GM19324 (cell line): ENCODE results near the gene GRHPR.
"Not testable (repeated sequence)": the region's sequence is repeated elsewhere in the genome, so short reads cannot be mapped to it uniquely, and the experiment has no call there.

Experiments
- ATAC-seq: cut with Tn5 transposase; IDR thresholded peaks from one replicate; pipeline ENCODE4 v1.9.1; 2021; ENCODE audit warnings: mild to moderate bottlenecking, moderate library complexity; ENCODE audit not compliant: unreplicated experiment, low FRiP score

Gene GRHPR

DNA sequence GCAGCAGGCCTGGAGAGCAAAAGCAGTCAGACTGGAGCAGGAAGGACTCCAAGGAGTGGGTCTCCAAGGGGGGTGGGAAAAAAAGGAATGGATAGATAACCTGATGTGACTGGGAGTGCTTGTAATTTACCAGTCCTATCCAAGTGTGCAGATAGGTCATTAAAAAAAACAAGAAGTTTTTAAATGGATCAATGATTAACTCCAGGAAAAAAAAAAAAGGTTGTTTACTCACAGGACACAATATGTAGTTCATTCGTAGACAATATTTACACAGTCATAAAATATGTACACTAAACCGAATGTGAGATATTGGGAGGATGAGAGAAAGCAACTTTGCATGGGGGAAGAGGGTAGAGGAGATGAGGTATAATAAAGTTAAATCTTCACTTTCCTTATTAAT is 22.4 kb downstream of the GRHPR start:
- ATAC-seq = no peak

DNA sequence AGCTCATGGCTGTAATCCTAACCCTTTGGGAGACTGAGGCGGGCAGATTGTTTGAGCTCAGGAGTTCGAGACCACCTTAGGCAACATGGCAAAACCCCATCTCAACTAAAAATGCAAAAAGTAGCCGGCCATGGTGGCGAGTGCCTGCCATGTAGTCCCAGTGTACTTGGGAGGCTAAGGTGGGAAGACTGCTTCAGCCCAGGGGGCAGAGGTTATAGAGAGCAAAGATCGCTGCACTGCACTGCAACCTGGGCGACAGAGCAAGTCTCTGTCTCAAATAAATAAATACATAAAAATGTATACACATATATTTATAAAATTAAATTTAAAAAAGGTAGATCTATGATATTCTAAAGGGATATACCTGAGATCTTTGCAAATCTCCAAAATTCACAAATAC is 23.3 kb downstream of the GRHPR start:
- ATAC-seq = no peak

DNA sequence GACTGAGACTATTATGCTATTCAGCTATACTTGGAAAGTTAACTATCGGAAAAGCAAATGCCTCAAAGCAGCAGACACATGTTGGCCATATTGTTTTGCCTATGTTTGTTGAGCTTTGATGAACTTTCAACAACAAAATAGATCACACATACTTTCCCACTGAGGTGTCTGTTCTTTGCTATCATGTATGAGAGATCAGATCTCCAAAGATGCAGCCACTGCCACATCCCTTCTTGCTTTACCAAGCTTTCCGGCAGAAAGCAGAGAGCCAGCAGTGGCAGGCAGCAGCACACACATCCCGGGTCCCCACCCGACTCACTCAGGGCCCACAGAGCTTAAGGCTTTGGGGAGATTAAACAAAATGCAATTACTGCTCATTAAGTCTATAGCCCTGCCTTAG is 23.9 kb downstream of the GRHPR start:
- ATAC-seq = no peak

DNA sequence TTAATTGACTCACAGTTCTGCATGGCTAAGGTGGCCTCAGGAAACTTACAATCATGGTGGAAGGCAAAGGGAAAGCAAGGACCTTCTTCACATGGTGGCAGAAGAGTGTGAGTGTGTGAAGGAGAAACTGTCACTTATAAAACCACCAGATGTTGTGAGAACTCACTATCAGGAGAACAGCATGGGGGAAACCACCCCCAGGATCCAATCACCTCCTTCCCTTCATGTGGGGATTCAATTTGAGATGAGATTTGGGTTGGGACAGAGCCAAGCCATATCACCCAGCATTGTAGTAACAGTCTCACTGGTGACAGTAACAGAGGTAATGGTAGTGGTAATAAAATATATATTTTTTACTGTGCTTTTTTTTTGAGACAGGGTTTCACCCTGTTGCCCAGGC is 24.6 kb downstream of the GRHPR start:
- no peak for ATAC-seq

DNA sequence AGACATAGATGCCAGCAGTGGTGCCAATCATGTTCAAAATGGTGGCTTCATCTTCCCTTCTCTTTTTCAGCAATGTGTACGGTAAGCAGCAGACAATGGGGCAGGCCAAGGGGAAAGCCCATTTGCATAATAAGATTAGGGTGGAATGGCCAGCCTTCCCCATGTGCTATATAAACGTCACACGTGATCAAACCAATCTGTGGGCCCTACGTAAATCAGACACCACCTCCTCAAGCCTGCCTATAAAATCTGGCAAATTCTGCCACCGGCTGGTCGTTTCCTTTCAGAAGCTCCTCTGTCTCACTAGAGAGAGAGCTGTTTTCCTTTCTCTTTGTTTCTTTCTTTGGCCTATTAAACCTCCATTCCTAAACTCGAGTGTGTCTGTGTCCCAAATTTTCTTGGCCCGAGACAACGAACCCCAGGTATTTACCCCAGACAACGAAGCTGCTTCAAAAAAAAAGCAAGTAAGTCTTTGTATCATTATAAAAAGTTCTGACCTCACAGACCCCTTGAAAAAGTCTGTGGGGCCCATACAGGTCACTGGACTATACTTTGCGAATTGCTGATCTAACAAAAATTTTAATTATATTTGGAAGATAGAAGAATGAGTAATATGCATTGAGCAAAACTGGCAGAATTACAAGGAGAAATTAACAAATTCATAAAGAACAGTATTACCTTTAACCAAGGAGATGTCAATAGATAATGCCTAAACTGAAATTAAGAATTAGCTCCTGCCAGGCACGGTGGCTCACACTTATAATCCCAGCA is 27.6 kb downstream of the GRHPR start:
- no peak for ATAC-seq

DNA sequence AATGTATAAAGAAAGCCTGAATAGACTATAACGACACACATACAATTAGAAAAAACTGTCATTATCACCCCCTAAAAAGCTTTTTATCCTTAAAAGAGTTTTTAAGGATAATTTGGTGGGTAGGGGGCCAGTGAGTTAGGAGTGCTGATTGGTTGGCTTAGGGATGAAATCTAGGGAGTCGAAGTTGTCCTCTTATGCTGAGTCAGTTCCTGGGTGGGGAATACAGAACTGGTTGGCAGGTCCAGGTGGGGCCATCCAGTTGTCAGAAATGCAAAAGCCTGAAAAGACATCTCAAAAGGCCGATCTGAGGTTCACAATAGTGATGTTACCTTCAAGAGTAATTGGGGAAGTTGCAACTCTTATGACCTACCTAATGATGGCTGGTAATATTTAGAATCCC is 29.1 kb downstream of the GRHPR start:
- no peak for ATAC-seq

DNA sequence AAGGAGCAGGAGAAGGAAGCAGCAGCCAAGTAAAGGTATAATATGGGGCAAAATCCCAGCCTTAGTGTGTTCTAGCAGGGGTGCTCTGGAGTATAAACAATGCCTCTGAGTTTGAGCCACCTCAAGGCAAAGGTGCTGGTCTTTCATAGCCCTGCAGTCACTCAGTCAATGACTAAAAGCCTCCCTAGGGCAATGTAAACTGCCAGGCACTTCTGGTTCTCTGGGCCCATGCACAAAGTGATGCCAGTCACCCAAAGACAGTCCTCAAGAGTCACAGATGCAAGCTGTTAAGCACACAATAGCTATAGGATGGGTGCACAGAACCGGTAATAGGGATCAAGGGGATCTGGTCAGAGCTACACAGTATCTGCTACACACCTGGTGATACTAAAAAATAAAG is 30.1 kb downstream of the GRHPR start:
- ATAC-seq = no peak

DNA sequence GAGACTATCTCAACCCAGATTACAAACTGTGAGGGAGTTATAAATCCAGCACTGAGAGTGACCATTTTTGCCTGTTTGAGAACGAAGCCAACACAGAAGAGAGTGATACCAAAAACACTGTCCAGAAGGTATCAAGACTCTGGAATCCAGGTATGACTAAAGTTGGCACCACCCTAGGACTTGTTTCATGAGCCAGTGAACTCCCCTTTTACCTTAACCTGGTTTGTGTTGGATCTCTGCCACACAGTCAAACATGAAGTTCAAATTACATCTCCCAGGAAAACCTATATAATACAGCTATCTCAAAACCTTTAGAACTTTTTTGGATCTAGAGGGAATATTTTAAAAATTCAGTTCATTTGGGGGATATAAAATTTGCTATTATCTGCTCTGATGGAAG is 31.3 kb downstream of the GRHPR start:
- no peak for ATAC-seq

DNA sequence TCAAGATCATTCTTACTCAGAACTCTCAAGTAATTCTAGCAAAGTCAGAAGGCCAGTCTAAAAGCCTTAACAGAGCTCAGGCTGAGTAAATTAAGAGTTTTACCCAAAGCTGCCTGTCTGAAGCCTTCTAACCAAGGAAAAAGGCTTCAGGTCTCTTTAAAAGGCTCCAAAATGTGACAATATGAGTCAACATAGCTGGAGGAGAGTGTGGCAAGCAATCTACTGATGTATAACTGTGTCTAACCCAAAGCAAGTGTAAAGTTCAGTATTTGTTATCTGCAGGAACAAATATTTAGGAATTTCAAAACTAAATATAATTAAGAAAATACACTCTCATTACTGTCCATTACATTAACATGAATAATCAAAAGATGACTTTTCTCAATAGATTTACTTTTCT is 31.7 kb downstream of the GRHPR start:
- no peak for ATAC-seq

DNA sequence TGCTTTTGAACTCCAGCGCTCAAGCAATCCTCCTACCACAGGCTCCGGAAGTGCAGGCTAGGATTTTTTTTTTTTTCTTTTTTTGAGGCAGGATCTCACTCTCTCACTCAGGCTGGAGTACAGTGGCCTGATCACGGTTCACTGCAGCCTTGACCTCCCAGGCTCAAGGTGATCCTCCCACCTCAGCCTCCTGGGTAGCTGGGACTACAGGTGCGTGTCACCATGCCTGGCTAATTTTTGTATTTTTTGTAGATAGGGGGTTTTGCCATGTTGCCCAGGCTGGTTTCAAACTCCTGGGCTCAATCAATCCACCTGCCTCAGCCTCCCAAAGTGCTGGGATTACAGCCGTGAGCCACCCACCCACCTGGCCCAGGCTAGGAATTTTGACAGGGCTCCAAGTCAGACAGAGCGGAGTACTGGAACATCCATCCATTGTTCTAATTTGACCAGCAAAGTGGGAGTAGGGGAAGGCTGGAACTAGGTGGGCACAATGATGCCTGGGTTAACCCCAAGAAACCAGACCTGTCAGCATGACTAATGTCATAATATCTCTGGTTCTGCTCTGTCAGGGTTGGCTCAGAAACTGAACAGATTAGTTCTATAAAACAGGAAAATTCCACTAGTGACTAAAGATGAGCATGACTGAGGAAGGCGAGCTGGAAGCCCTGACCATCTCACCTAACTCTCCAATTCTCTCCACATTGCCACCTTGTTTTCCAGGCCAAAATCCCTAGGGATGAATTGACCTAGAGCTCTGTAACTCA is 33.6 kb downstream of the GRHPR start:
- ATAC-seq = no peak

DNA sequence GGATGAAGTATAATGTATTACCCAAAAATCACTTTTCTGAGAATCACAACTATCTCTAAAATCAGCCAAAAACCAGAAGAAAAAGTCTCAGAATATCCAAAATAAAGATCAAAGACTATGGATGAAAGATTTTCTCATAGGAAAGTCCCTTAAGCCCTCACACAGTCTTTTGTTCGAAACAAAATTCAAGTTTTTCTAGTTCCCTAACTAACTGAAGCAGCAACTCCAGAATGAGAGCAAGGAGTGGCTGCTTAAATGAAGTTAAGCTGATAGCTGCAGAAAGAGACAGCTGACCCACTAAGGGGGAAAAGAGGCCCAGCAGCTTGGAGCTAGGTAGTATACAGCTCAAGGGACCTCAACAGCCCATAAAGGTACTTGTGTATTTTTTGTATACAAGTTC is 34.3 kb downstream of the GRHPR start:
- ATAC-seq = no peak

DNA sequence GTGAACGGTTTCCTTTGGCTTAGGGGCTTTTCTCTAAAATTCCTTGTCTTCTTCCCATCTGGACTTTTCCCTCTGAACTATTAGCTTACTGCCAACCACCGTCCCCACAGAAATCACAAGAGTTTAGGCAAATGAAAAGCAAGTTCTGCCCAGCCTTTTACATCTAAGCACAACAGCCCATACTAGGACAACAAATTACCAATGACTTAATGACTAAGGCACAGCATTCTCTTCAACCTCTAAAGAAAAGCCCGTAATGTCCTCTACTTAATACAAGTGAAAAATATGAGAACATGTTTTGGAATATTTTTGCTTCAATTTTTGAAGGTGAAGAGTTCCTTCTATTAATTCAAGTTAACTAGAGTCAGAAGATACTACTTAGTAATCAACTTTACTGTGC is 41.5 kb downstream of the GRHPR start:
- no peak for ATAC-seq

DNA sequence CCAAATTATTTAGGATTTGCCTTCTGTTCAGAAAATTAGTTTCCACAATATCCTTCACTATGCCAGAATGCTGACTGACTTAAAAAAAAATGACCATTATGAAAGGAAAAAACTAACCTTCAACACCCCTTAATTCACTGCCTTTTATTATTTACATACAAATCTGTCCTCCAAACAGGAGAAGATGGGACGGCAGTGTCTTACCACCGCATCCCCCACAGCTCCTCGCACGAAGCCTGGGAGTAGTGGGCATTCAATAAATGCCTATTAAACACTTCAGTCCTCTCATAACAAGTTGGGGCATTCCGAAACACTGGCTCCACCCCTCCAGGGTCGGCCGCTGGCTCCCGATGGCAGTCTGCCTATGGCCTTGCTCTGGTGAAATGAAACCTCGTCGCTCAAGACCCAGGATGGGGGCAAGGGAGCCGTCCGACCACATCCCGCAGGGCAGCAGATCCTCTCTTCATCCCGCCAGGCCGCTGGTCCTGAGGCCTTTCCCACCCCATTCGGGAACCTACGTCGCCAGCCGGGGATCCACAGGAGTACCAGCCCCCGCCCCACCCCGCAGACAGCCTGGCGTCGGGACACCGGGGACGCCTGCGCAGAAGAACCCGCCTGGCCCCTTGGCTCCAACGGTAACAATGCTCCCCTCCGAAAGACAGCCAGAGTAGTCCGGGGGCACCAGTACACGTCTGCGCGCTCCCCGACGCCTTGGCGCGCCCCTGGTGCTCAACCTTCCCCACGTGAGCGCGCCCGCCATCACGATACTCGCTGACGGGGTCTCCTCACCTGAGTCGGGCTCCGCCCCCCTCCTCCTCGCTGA is 42.1 kb downstream of the GRHPR start:
- ATAC-seq = peak; percentile 36

DNA sequence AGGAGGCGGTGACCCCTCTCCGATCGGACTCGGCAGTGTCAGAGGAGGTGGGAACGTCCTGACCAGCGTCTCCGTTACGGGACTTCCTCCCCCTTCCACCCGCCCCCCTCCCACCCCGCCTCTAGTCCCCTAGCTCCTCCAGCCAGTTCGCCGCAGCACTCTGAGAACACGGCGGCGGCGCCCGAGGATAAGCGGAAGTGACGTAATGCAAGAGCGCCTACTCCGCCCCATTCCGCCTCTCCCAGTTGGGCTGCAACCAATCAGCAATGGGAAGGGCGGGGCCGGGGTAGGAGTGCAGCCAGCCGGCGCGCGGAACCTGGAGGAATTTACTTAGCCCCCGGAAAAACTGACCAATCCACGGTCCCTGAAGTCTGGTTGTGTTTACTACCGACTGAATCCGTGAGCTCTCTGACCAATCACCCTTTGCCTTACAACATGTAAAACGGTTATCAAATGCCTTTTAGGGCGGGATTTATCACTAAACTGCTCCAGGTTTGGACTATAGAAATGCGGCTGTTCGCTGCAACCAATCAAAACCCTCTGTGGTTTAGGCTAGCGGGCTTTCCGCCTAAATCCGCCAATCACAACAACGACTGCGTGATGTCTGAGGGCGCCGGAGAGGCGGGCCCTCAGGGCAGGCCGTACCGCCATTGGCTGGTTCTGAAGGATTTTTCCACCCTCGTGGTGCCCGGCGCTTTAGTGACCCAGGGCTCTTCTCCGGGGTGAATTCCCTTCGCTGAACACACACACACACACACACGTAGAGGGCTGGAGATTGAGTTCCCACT is 42.9 kb downstream of the GRHPR start, which contains the start of gene ZBTB5:
Gene ZBTB5, minus strand, starts transcription at position 202 of the 788 bp plus-strand sequence. CDS start 22,899 bp downstream, outside the sequence.
- ATAC-seq = peak; percentile 90

DNA sequence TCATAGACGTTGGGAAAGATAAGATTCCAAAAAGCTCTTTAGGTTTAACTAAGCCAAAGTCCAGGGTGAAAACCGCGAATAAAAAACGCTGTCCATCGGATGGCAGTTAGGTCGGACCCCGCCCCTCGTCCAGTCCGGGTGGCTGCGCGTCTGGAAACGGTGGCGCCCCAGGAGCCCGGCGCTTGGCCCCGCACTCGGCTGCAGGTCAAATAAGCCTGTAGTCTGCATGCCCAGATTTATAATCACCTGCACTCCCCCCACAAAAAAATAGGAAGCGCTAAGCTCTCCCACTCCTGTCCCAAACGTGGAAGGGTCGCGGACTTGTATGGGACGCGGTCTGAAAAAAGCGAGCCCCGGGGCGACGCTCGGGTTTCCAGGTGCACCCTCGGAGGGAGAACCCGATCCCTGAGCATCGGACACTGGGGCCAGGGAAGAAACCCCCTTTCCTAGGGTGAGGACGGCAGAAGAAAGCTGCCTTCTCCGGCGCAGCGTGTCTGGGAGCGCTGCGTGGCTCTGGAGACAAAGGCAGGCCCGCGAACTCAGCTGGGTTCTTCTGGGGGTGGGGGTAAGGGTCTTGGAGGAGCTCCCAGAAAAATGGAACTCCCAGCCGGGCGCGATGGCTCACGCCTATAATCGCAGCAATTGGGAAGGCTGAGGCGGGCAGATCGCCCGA is 43.7 kb downstream of the GRHPR start:
- ATAC-seq = peak; percentile 2

DNA sequence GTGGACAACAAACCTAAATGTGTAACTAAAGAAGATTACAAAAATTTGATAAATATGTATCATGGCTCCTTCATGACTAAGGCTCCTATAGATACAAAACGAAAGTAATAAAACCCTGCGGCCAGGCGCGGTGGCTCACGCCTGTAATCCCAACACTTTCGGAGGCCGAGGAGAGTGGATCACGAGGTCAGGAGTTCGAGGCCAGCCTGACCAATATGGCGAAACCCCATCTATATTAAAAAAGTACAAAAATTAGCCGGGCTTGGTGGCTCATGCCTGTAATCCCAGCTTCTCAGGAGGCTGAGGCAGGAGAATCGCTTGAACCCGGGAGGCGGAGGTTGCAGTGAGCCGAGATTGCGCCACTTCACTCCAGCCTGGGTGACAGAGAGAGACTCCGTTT is 45.0 kb downstream of the GRHPR start:
- ATAC-seq = not testable (repeated sequence)

DNA sequence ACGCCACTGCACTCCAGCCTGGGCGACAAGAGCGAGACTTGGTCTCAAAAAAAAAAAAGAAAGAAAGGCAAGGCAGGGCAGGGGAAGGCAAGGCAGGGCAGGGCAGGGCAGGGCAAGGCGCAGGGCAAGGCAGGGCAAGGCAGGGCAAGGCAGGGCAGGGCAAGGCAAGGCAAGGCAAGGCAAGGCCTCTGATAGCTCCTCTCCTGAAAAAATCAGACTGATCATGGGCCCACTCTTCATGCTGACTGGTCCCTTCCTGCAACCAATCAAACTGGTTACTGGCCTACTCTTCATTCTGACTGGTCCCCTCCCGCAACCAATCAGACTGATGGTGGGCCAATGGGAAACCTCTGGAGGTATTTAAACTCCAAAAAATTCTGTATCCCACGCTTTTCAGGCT is 46.1 kb downstream of the GRHPR start:
- no peak for ATAC-seq

DNA sequence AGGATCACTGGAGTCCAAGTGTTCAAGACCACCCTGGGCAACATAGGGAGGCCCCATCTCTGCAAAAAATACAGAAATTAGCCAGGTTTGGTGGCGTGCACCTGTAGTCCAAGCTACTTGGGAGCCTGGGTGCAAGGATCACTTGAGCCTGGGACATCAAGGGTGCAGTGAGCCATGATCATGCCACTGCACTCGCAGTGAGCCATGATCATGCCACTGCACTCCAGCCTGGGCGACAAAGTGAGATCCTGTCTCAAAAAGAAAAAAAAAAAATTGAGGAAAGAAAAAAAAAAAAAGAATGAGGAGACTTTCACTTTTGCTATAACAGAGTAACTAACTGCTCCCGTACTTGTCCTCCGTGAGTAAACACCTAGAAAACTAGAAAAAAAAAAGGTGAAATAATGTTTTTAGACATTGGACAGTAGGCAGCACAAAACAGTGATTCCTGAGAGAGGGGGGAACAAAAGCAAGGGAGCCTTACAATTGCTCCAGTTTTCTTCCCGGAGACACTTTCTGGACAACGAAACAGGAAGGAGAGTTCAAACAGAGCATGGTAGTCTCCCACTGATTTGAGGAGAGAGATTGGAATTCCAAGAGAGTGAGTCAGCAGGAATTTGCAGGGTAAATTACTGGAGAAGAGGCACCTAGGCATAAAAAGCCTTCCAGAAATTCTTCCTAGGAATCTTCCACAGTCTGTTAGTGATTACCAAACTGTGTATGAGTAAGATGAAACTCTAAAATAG is 49.6 kb downstream of the GRHPR start:
- ATAC-seq = no peak

DNA sequence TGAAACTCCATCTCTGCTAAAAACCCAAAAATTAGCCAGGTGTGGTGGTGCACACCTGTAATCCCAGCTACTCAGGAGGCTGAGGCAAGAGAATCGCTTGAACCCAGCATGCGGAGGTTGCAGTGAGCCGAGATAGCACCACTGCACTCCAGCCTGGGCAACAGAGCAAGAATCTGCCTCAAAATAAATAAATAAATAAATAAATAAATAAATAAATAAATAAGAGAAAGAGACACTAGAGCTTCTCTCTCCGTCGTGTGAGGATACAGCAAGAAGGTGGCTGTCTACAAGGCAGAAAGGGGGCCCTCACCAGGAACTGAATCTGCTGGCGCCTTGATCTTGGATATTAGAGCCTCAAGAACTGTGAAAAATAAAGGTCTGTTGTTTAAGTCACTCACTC is 51.5 kb downstream of the GRHPR start:
- ATAC-seq = not testable (repeated sequence)
